Ovary (tissue), 9 donors: ENCODE measurements around the gene RAB7A. TPM values are rescaled to one million over a fixed set of nuclear protein-coding genes. Genes with fewer than 3 reads are reported as not detected.
A peak's percentile ranks its signal among the peaks of the same experiment; 100 is the strongest.
"Not testable (repeated sequence)": the region's sequence is repeated elsewhere in the genome, so short reads cannot be mapped to it uniquely, and the experiment has no call there.

ENCODE experiments used
- DNase-seq, 5 donors: peaks; one replicate each; pipeline ENCODE4 v3.0.0-alpha.2; 2019 to 2020
- H3K27ac ChIP-seq, 2 donors: fragments of 200-600 bp; one replicate each; pipeline versions ENCODE4 v1.5.1 to v1.8.0; 2019 to 2022
- H3K27me3 ChIP-seq: fragments of 200-600 bp; one replicate; pipeline ENCODE4 v1.8.0; 2022
- H3K36me3 ChIP-seq: fragments of 200-600 bp; sonication (generic); one replicate; pipeline ENCODE4 v1.5.1; 2019
- H3K4me1 ChIP-seq: one replicate; pipeline ENCODE4 v1.8.1; 2013; ENCODE audit warnings: mild to moderate bottlenecking, moderate library complexity; ENCODE audit not compliant: insufficient read depth
- H3K4me3 ChIP-seq: fragments of 200-600 bp; sonication (generic); one replicate; pipeline ENCODE4 v1.5.1; 2017
- H3K9me3 ChIP-seq, 2 donors: fragments of 200-600 bp in 1 of 2; sonication (generic) in 1 of 2; one replicate each; pipeline versions ENCODE4 v1.5.1 to v1.8.1; 2013 to 2019; ENCODE audit warnings: mild to moderate bottlenecking in 1 of 2, moderate library complexity in 1 of 2
- CTCF ChIP-seq, 3 donors: fragments of 450-650 bp in 2 of 3; fragments of 200-600 bp in 1 of 3; IDR thresholded peaks; one replicate each; pipeline versions ENCODE4 v1.5.1 to v1.8.0; 2016 to 2022; ENCODE audit warnings: antibody characterized with exemption in 3 of 3, mild to moderate bottlenecking in 1 of 3
- EP300 ChIP-seq: sonication (generic); formaldehyde crosslinking; IDR thresholded peaks from one replicate; pipeline ENCODE4 v1.6.1; 2017; ENCODE audit warnings: antibody characterized with exemption
- POLR2A ChIP-seq: fragments of 450-650 bp; IDR thresholded peaks from one replicate; pipeline ENCODE4 v1.6.1; 2017; ENCODE audit warnings: antibody characterized with exemption, mild to moderate bottlenecking, moderate library complexity
- WGBS, 3 donors: extraction: QIAGEN DNeasy Blood & Tissue Kit in 1 of 3; methylation state at CpG; one replicate each; pipeline versions ENCODE4 v1.1.5 to v1.1.7; 2013 to 2017; 5-methylcytosine and 5-hydroxymethylcytosine counted together
- intact Hi-C, 4 donors: fragments of 100-400 bp; cut with DNase I; formaldehyde crosslinking; loops; one replicate each; pipeline versions ENCODE4 v1.11.0 to v1.15.1; 2022 to 2023
- polyA plus RNA-seq, 2 donors: library from polyadenylated mRNA; stranded (reverse); fragments of 200-250 nt in 1 of 2; fragments of 350-450 nt in 1 of 2; fragmentation: Illumina TruSeq in 1 of 2; extraction: RNeasy Lipid Tissue Mini Kit (QIAGEN cat#74804) in 1 of 2; gene quantifications; one replicate each; pipeline ENCODE4 v1.2.3, GENCODE V29; 2013 to 2014
- total RNA-seq, 7 donors: library from RNA; depleted of rRNA in 2 of 7; stranded (reverse); fragments of >200 nt in 2 of 7; fragmentation: NEBNext Ultra II Directional in 3 of 7; extraction: Animal tissue kit (Norgen Biotek cat#: 25700) in 3 of 7; gene quantifications; one replicate each; pipeline versions ENCODE4 v1.1.0 to v1.2.4, GENCODE V29; 2016 to 2023
- donor health status: DM: no; HTN: no; CAD: no; lungs with moderate emphysema.
- donor health status: DM: no; HTN: no; CAD: no.
- donor health status: Bipolar disorder and iron deficiency.
- donor health status: DM: yes; HTN: yes; CAD: no.
- donor health status: DM: no; HTN: no; CAD: no.
- donor health status: DM: yes; HTN: yes; CAD: no.

The RAB7A gene
- total and polyA plus RNA-seq, 9 donors: 70.1 to 320 (median 213) TPM

- WGBS, 3 donors: 46 to 48% (median 47%) methylated on average over 7 of the region's 7 CpGs
- Histone ChIP-seq H3K27me3 (no peaks in the 10 kb centered on the region), H3K36me3 (no peaks in the 10 kb centered on the region), H3K4me3 (peak overlapping the region; percentile 85), H3K9me3 (no peaks in the 10 kb centered on the region), H3K4me1 (peaks cover 6% of the 10 kb centered on the region), H3K27ac (peak overlapping the region in 1 of 2 donors; percentile 49)
- intact Hi-C loops: loop anchor here in 1 of 4 donors (5.0 kb wide), 1 partner anchor 43 kb away; no protein-coding TSS in a partner anchor
- no peak for DNase-seq
- TF ChIP-seq POLR2A: no peak
- TF ChIP-seq CTCF (IDR thresholded peaks at IDR 0.05): no peak
- no peak for TF ChIP-seq EP300
These were observed 398 bp upstream of the RAB7A start for GRCh38 chr3:128725547-128726022.

GRCh38 chr3:128727059-128727458 is 1.1 kb downstream of the RAB7A start:
- Histone ChIP-seq H3K36me3 (no peaks in the 10 kb centered on the region), H3K27ac (peak overlapping the region in 1 of 2 donors; percentile 94), H3K27me3 (no peaks in the 10 kb centered on the region), H3K4me1 (peaks cover 12% of the 10 kb centered on the region), H3K4me3 (peak overlapping the region; percentile 85), H3K9me3 (no peaks in the 10 kb centered on the region)
- no peak for DNase-seq
- intact Hi-C loops: loop anchor here in 1 of 4 donors (5.0 kb wide), 1 partner anchor 45 kb away; no protein-coding TSS in a partner anchor
- TF ChIP-seq CTCF (IDR thresholded peaks at IDR 0.05) (no peak), EP300 (no peak), POLR2A (no peak)
- WGBS, 3 donors: 6 to 15% (median 11%) methylated on average over 4 of the region's 4 CpGs

- DNase-seq: no peak
- H3K27ac ChIP-seq: no peak overlapping the region
- intact Hi-C loops: loop anchor here in 1 of 4 donors (5.0 kb wide), 1 partner anchor 45 kb away; no protein-coding TSS in a partner anchor
- H3K9me3 ChIP-seq: no peaks in the 10 kb centered on the region
- H3K4me1 ChIP-seq: peaks cover 12% of the 10 kb centered on the region
- no peaks in the 10 kb centered on the region for H3K36me3 ChIP-seq
- peak overlapping the region; percentile 85 for H3K4me3 ChIP-seq
- TF ChIP-seq CTCF (IDR thresholded peaks at IDR 0.05) (no peak), POLR2A (no peak), EP300 (no peak)
- WGBS, 3 donors: 13 to 33% (median 20%) methylated on average over 6 of the region's 6 CpGs
- no peaks in the 10 kb centered on the region for H3K27me3 ChIP-seq
These were observed 1.5 kb downstream of the RAB7A start for GRCh38 chr3:128727485-128727884.

GRCh38 chr3:128727996-128728395 is 2.0 kb downstream of the RAB7A start:
- TF ChIP-seq CTCF (IDR thresholded peaks at IDR 0.05) (no peak), EP300 (no peak), POLR2A (no peak)
- H3K27ac ChIP-seq: no peak overlapping the region

GRCh38 chr3:128728521-128728920 is 2.5 kb downstream of the RAB7A start:
- 82 to 86% (median 84%) methylated on average over 13 of the region's 13 CpGs for WGBS, 3 donors
- not testable (repeated sequence) for DNase-seq, H3K36me3 ChIP-seq, H3K9me3 ChIP-seq, H3K4me3 ChIP-seq, H3K27ac ChIP-seq, H3K27me3 ChIP-seq
- intact Hi-C loops: loop anchor here in 1 of 4 donors (5.0 kb wide), 1 partner anchor 46 kb away; no protein-coding TSS in a partner anchor
- H3K4me1 ChIP-seq: peaks cover 12% of the 10 kb centered on the region

More at GRCh38 chr3:128727996-128728395, 2.0 kb downstream of the RAB7A start:
- no peak for DNase-seq
- no peak overlapping the region for H3K4me3 ChIP-seq
- H3K9me3 ChIP-seq: no peaks in the 10 kb centered on the region
- intact Hi-C loops: loop anchor here in 1 of 4 donors (5.0 kb wide), 1 partner anchor 46 kb away; no protein-coding TSS in a partner anchor
- H3K36me3 ChIP-seq: no peaks in the 10 kb centered on the region
- WGBS, 3 donors: 31 to 40% (median 37%) methylated on average over 2 of the region's 2 CpGs
- peaks cover 12% of the 10 kb centered on the region for H3K4me1 ChIP-seq
- H3K27me3 ChIP-seq: no peaks in the 10 kb centered on the region
